Keratinocyte (primary cell): ENCODE measurements around the gene ZRANB1. TPM values are rescaled to one million over a fixed set of nuclear protein-coding genes. Genes with fewer than 3 reads are reported as not detected.

Experiments
- DNase-seq: peaks from one replicate; pipeline ENCODE4 v3.0.0-alpha.2; 2011; ENCODE audit warnings: low read depth, missing footprints, low spot score
- FAIRE-seq: peaks from 2 replicates; lab custom pipeline; 2011; peaks lifted over from hg19 to GRCh38; lab: Jason Lieb, UNC
- H2AFZ ChIP-seq: 2 replicates; pipeline ENCODE4 v1.6.0; 2012; ENCODE audit warnings: low read length, control low read depth, inconsistent platforms; ENCODE audit not compliant: control insufficient read depth
- H3K27ac ChIP-seq: 2 replicates; pipeline ENCODE4 v1.5.1; 2011; ENCODE audit warnings: low read length; ENCODE audit not compliant: control insufficient read depth, insufficient read depth
- H3K27me3 ChIP-seq: 3 replicates; pipeline ENCODE4 v1.6.0; 2011; ENCODE audit warnings: low read length; ENCODE audit not compliant: control insufficient read depth, insufficient read depth; ENCODE audit errors: extremely low read depth
- H3K36me3 ChIP-seq, 2 experiments: 2 replicates in 1 of 2; 3 replicates in 1 of 2; pipeline ENCODE4 v1.5.1; 2011; ENCODE audit warnings: low read length in 2 of 2, mild to moderate bottlenecking in 1 of 2; ENCODE audit not compliant: control insufficient read depth in 2 of 2, insufficient read depth in 2 of 2; ENCODE audit errors: extremely low read depth in 1 of 2
- H3K4me1 ChIP-seq: 3 replicates; pipeline ENCODE4 v1.5.1; 2011; ENCODE audit warnings: low read length; ENCODE audit not compliant: control insufficient read depth, insufficient read depth; ENCODE audit errors: extremely low read depth
- H3K4me2 ChIP-seq: 3 replicates; pipeline ENCODE4 v1.6.0; 2011; ENCODE audit warnings: low read depth, low read length; ENCODE audit not compliant: control insufficient read depth, insufficient read depth; ENCODE audit errors: extremely low read depth
- H3K4me3 ChIP-seq, 3 experiments: fragments of 200-600 bp in 1 of 3; sonication (generic) in 1 of 3; 2 replicates in 2 of 3; 3 replicates in 1 of 3; pipeline ENCODE4 v1.5.1; 2011 to 2016; ENCODE audit warnings: low read length in 3 of 3, mild to moderate bottlenecking in 3 of 3, control low read depth in 2 of 3, inconsistent platforms in 1 of 3, low read depth in 1 of 3, mixed read lengths in 1 of 3, mixed run types in 1 of 3, moderate library complexity in 1 of 3; ENCODE audit not compliant: control insufficient read depth in 2 of 3, insufficient read depth in 2 of 3; ENCODE audit errors: extremely low read depth in 1 of 3
- H3K79me2 ChIP-seq: 2 replicates; pipeline ENCODE4 v1.6.0; 2012; ENCODE audit warnings: low read length; ENCODE audit not compliant: control insufficient read depth, insufficient read depth
- H3K9ac ChIP-seq: 3 replicates; pipeline ENCODE4 v1.6.0; 2011; ENCODE audit warnings: low read length; ENCODE audit not compliant: control insufficient read depth, insufficient read depth; ENCODE audit errors: extremely low read depth
- H3K9me1 ChIP-seq: 3 replicates; pipeline ENCODE4 v1.6.0; 2011; ENCODE audit warnings: low read length; ENCODE audit not compliant: control insufficient read depth, insufficient read depth; ENCODE audit errors: extremely low read depth
- H3K9me3 ChIP-seq: 2 replicates; pipeline ENCODE4 v1.5.1; 2012; ENCODE audit warnings: low read depth, low read length; ENCODE audit not compliant: control insufficient read depth
- H4K20me1 ChIP-seq: 3 replicates; pipeline ENCODE4 v1.6.0; 2011; ENCODE audit warnings: low read length; ENCODE audit not compliant: control insufficient read depth, insufficient read depth; ENCODE audit errors: extremely low read depth
- EZH2 ChIP-seq: IDR thresholded peaks from one replicate; pipeline ENCODE4 v1.6.1; 2012; ENCODE audit warnings: inconsistent platforms, mild to moderate bottlenecking, low read length, moderate library complexity
- dilution Hi-C: fragments of 300-500 bp; cut with MboI; formaldehyde crosslinking; loops from one replicate; pipeline ENCODE4 v1.7.0; 2020; ENCODE audit warnings: low sequenced_read_pairs; ENCODE audit not compliant: extremely low pct_ligation_motif_present
- polyA plus RNA-seq, 5 experiments: library from polyadenylated mRNA; depleted of rRNA in 3 of 5; stranded (reverse) in 3 of 5; stranded (forward) in 1 of 5; unstranded in 1 of 5; fragments of >200 nt; gene quantifications; 1 replicate in 1 of 5; 2 replicates in 3 of 5; 3 replicates in 1 of 5; pipeline versions ENCODE4 v1.2.1 to v1.2.3, GENCODE V29; 2011 to 2012; ENCODE audit warnings: missing spikeins in 2 of 5, low read depth in 1 of 5, low replicate concordance in 1 of 5
- TF ChIP-seq, protein P1 (sequence below), 3 experiments: IDR thresholded peaks in 1 of 3; conservative IDR thresholded peaks in 1 of 3; optimal IDR thresholded peaks in 1 of 3; 2 replicates in 2 of 3; 3 replicates in 1 of 3; pipeline versions ENCODE3 to v1.5.1; 2011; ENCODE audit warnings: low read length in 3 of 3, mild to moderate bottlenecking in 3 of 3, moderate library complexity in 2 of 3, control low read depth in 1 of 3, inconsistent platforms in 1 of 3; ENCODE audit not compliant: insufficient read depth in 2 of 3; ENCODE audit errors: extremely low read depth in 1 of 3

The ZRANB1 gene
- polyA plus RNA-seq, 1 donor (not counting 4 experiments of a cell fraction or from before 2014, with no cell fraction given), result 9.3 TPM

DNA sequence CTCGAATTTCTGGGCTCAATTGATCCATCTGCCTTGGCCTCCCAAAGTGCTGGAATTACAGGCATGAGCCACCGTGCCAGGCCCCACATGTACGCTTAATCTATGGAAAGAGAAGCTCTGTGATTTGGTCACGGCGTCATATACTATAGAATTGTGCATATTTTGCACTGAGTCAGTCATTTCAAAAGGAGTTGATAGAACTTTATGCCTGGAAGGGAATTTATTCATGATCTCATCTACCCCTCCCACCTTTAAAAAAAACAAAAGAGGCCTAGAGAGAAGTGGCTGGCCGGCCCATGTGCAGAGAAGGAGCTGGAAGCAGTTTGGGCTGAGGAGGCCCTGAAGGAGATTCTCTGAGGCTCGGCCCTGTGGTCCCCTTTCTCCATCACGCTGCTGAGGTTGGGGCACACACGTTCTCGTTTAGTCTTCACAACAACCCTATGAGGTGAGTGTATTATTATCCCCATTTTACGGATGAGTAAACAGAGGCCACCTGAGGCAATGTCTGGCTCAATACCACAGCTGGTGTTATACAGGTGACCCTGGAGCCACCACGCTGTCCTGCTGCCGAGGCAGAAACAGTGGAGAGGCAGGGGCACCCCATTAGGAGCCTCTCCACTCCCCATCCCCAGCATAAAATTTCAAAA lies 47.2 kb upstream of the ZRANB1 start:
- dilution Hi-C loops, result no loop called here
- Histone ChIP-seq H3K9me1 (no peaks in the 10 kb centered on the region), H3K4me2 (no peak overlapping the region), H3K36me3 (no peaks in the 10 kb centered on the region), H3K9ac (no peak overlapping the region), H3K4me1 (no peaks in the 10 kb centered on the region), H4K20me1 (no peaks in the 10 kb centered on the region), H3K9me3 (no peaks in the 10 kb centered on the region), H3K79me2 (no peaks in the 10 kb centered on the region), H2AFZ (no peak overlapping the region), H3K27me3 (peaks cover 18% of the 10 kb centered on the region), H3K4me3 (no peak overlapping the region), H3K27ac (no peak overlapping the region)
- no peak for TF ChIP-seq EZH2
- TF ChIP-seq, protein P1, sequence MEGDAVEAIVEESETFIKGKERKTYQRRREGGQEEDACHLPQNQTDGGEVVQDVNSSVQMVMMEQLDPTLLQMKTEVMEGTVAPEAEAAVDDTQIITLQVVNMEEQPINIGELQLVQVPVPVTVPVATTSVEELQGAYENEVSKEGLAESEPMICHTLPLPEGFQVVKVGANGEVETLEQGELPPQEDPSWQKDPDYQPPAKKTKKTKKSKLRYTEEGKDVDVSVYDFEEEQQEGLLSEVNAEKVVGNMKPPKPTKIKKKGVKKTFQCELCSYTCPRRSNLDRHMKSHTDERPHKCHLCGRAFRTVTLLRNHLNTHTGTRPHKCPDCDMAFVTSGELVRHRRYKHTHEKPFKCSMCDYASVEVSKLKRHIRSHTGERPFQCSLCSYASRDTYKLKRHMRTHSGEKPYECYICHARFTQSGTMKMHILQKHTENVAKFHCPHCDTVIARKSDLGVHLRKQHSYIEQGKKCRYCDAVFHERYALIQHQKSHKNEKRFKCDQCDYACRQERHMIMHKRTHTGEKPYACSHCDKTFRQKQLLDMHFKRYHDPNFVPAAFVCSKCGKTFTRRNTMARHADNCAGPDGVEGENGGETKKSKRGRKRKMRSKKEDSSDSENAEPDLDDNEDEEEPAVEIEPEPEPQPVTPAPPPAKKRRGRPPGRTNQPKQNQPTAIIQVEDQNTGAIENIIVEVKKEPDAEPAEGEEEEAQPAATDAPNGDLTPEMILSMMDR (optimal IDR thresholded peaks at IDR 0.05 in 1 of 3, IDR thresholded peaks at IDR 0.05 in 1 of 3, conservative IDR thresholded peaks at IDR 0.05 in 1 of 3; ENCODE audit: extremely low read depth in 1 of 3, insufficient read depth in 2 of 3, low read length in 3 of 3), result no peak
- DNase-seq, result no peak
- FAIRE-seq, result no peak

DNA sequence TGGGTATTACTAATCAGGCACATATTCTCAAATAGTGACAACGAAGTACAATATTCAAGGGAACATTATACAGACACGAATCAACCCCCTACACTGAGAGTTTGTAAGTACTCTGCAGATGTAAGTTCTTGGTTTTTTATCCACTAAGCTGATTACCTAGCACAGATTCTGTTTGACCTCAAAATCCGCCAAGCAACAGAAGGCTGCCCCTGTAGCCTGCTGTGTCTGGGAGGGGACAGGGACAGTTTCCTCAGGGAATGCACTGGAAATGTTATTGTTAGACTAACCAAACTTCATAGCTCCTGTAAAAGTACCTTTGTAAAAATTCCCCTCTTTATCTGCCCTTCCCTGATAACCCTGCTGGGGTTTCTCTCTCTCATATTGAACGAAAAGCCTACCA lies 45.2 kb upstream of the ZRANB1 start:
- no peak overlapping the region for H3K9ac ChIP-seq
- no peaks in the 10 kb centered on the region for H3K36me3 ChIP-seq
- TF ChIP-seq EZH2, result no peak
- TF ChIP-seq, protein P1 (optimal IDR thresholded peaks at IDR 0.05 in 1 of 3, IDR thresholded peaks at IDR 0.05 in 1 of 3, conservative IDR thresholded peaks at IDR 0.05 in 1 of 3; ENCODE audit: extremely low read depth in 1 of 3, insufficient read depth in 2 of 3, low read length in 3 of 3), result no peak
- no peaks in the 10 kb centered on the region for H3K4me1 ChIP-seq
- no peaks in the 10 kb centered on the region for H3K79me2 ChIP-seq
- no peaks in the 10 kb centered on the region for H3K9me1 ChIP-seq
- dilution Hi-C loops, result no loop called here
- no peaks in the 10 kb centered on the region for H3K9me3 ChIP-seq
- DNase-seq, result no peak
- peaks cover 18% of the 10 kb centered on the region for H3K27me3 ChIP-seq
- FAIRE-seq, result no peak
- no peak overlapping the region for H2AFZ ChIP-seq
- no peak overlapping the region for H3K27ac ChIP-seq
- no peaks in the 10 kb centered on the region for H4K20me1 ChIP-seq
- no peak overlapping the region for H3K4me3 ChIP-seq
- no peak overlapping the region for H3K4me2 ChIP-seq
